BLaER1 treated with 17β-estradiol and CSF1 and Interleukin-3, amounts not matched to agents 10 nM and 100 nM (cell line): ENCODE results near the gene TMEM30A.
A peak's percentile ranks its signal among the peaks of the same experiment; 100 is the strongest.

ENCODE experiments used
- H3K27ac ChIP-seq, 11 experiments: shearing (Covaris generic); formaldehyde crosslinking; 2 replicates each; pipeline ENCODE4 v1.8.1; 2022
- H3K27me3 ChIP-seq, 11 experiments: shearing (Covaris generic); formaldehyde crosslinking; 2 replicates each; pipeline ENCODE4 v1.8.1; 2022
- H3K36me3 ChIP-seq, 11 experiments: shearing (Covaris generic); formaldehyde crosslinking; 2 replicates each; pipeline ENCODE4 v1.8.1; 2022
- H3K4me1 ChIP-seq, 10 experiments: shearing (Covaris generic); formaldehyde crosslinking; 2 replicates each; pipeline ENCODE4 v1.8.1; 2022
- H3K4me2 ChIP-seq, 11 experiments: shearing (Covaris generic); formaldehyde crosslinking; 2 replicates each; pipeline ENCODE4 v1.8.1; 2022
- H3K4me3 ChIP-seq, 10 experiments: shearing (Covaris generic); formaldehyde crosslinking; 2 replicates each; pipeline ENCODE4 v1.8.1; 2022
- H3K9ac ChIP-seq, 11 experiments: shearing (Covaris generic); formaldehyde crosslinking; 2 replicates each; pipeline ENCODE4 v1.8.1; 2022
- H3K9me3 ChIP-seq, 11 experiments: shearing (Covaris generic); formaldehyde crosslinking; replicated peaks in 1 of 11; 2 replicates each; pipeline ENCODE4 v1.8.1; 2022
- H4K20me1 ChIP-seq, 11 experiments: shearing (Covaris generic); formaldehyde crosslinking; 2 replicates each; pipeline ENCODE4 v1.8.1; 2022
- Cebpa-rat ChIP-seq, 11 experiments: shearing (Covaris generic); IDR thresholded peaks; 2 replicates each; pipeline ENCODE4 v1.8.1; 2022

TMEM30A gene

DNA sequence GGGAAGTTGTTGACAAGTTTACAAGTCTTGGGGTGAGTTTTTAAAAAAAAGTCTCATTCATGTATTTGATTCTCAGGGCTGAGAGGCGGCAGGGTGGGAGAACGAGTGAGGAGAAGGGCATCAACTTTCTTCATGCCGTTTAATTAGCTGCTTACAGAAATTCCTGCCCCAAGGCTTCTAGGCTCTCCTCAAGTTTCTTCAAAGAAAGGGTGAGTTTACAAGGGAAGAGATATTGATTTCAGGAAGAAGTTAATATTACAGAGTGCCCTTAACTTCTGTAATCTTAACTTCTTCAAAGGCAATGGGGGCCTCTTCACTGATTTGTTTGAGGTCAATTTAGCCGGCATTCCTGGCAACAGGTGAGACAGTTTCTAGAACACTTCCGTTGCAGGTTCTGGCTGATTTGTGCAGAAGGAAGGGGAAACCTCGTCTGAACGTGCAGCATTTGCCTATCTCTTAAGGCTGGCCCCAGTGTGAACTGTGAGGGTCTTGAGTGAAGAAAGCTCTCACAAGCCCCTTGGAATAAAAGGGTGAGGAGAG is 75.3 kb downstream of the TMEM30A start:
- H3K9ac ChIP-seq = peak overlapping the region in 2 of 11 experiments; percentile 61; a peak in 2 of 22 replicates
- H3K27ac ChIP-seq = no peak overlapping the region
- peaks cover 33 to 37% (median 36%) of the 10 kb centered on the region in 11 experiments for H3K9me3 ChIP-seq
- no peak for TF ChIP-seq Cebpa-rat (IDR thresholded peaks at IDR 0.05)
- H3K4me1 ChIP-seq = peaks cover 11 to 23% (median 18%) of the 10 kb centered on the region in 10 experiments
- H4K20me1 ChIP-seq = 0 out of 22 replicates have a peak, but pooled peaks cover 0 to 4% (median 0%) of the 10 kb centered on the region in 11 experiments
- H3K4me3 ChIP-seq = peak overlapping the region in 1 of 10 experiments; percentile 58; a peak in 2 of 20 replicates
- no peaks in the 10 kb centered on the region for H3K36me3 ChIP-seq
- H3K27me3 ChIP-seq = peaks cover 45 to 46% (median 46%) of the 10 kb centered on the region in 11 experiments
- peak overlapping the region in 9 of 11 experiments; percentile 79 to 91 (median 88); a peak in 10 of 22 replicates for H3K4me2 ChIP-seq

DNA sequence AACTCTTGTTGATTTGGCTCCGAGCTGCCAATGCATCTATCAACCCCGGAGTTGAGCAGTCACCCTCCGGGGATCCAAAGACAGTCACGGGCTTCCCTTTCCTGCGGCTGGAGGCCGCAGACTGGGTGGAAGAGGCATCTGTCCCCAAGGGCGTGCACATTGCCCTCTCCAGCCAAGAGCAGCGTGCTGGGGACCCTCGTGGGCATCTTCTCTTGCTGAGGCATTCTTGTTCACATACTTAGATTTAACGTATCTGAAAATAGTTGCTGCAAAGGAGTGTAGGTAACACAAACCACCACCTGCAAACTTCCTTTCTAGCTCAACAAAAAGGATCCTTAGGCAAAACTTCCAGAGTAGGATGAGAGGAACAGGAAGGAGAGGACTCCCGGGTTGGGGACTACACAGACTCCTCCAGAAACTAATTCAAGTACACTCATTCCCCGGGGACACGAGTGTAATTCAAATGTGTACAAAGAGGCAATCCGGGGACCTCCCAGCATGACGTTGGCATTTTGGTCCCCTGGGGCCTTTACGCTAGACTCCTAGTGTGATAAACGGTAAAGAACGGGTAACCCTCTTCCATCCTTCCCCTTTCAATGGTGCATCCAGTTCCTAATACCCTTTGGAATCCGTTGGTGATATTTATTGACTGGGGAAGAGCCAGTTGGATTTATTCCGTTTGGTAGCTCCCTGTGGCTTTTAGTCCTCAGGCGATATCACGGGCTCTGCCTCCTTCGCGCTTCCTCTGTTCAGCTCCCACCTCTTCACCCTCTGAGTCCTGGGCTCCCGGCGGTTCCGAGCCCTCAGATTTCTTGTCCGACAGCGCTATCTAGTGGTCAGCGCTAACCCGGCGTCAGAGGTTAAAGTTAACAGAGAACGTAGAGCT is 76.1 kb downstream of the TMEM30A start:
- TF ChIP-seq Cebpa-rat (IDR thresholded peaks at IDR 0.05) = no peak
- H3K27ac ChIP-seq = no peak overlapping the region
- peaks cover 11 to 23% (median 18%) of the 10 kb centered on the region in 10 experiments for H3K4me1 ChIP-seq
- peaks cover 52 to 53% (median 53%) of the 10 kb centered on the region in 11 experiments for H3K27me3 ChIP-seq
- H4K20me1 ChIP-seq = 0 out of 22 replicates have a peak, but pooled peaks cover 0 to 4% (median 0%) of the 10 kb centered on the region in 11 experiments
- H3K9ac ChIP-seq = peak overlapping the region in 8 of 11 experiments; percentile 22 to 61 (median 39); a peak in 9 of 22 replicates
- peaks cover 35 to 42% (median 38%) of the 10 kb centered on the region in 11 experiments for H3K9me3 ChIP-seq
- no peaks in the 10 kb centered on the region for H3K36me3 ChIP-seq
- H3K4me3 ChIP-seq = peak overlapping the region; percentile 40 to 63 (median 52)
- peak overlapping the region; percentile 79 to 91 (median 88) for H3K4me2 ChIP-seq

DNA sequence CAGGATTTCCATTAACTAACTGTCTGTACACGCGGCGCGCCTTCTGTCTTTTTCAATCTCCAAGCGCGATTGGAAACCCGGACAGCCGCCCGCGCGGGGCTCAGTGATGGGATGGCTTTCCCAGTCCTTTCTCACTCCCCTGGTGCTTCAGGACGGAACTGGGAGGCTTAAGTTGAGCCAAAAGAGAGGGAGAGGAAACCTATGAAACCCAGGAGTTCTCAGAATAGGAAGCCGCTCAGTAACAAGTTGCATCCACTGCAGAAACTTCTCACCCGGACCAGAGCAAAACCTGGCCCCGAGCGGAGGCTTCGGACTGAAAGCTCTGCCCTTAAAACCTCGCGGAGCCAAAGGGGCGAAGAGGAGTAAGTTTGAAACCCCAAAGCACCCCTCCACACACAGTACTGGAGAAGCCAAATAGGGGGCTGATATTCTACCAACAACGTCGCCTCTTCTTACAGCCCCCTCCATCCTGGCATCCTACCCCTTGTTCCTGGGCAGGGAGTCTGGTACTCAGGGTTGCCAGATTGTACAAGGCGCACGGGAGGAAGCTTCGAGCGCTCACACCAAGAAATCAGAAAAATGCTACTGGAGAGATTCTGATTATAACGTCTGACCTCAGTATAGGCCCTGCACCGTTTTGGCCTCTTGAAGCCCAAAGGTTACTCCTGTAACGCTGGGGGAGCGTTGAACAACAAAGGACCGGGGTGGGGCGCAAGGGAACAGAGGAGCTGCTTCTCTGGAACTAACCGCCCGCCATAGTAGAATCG is 77.8 kb downstream of the TMEM30A start:
- Histone ChIP-seq H3K4me2 (no peak overlapping the region), H3K4me3 (peak overlapping the region in 5 of 10 experiments; percentile 0 to 40 (median 18); a peak in 1 of 20 replicates), H3K36me3 (no peaks in the 10 kb centered on the region), H3K4me1 (peaks cover 0 to 13% (median 11%) of the 10 kb centered on the region in 10 experiments; a peak in 18 of 20 replicates), H3K27ac (no peak overlapping the region), H3K9ac (no peak overlapping the region), H4K20me1 (0 out of 22 replicates have a peak, but pooled peaks cover 0 to 4% (median 0%) of the 10 kb centered on the region in 11 experiments), H3K27me3 (peaks cover 69 to 71% (median 71%) of the 10 kb centered on the region in 11 experiments), H3K9me3 (peaks cover 43 to 52% (median 50%) of the 10 kb centered on the region in 11 experiments)
- TF ChIP-seq Cebpa-rat (IDR thresholded peaks at IDR 0.05) = no peak

DNA sequence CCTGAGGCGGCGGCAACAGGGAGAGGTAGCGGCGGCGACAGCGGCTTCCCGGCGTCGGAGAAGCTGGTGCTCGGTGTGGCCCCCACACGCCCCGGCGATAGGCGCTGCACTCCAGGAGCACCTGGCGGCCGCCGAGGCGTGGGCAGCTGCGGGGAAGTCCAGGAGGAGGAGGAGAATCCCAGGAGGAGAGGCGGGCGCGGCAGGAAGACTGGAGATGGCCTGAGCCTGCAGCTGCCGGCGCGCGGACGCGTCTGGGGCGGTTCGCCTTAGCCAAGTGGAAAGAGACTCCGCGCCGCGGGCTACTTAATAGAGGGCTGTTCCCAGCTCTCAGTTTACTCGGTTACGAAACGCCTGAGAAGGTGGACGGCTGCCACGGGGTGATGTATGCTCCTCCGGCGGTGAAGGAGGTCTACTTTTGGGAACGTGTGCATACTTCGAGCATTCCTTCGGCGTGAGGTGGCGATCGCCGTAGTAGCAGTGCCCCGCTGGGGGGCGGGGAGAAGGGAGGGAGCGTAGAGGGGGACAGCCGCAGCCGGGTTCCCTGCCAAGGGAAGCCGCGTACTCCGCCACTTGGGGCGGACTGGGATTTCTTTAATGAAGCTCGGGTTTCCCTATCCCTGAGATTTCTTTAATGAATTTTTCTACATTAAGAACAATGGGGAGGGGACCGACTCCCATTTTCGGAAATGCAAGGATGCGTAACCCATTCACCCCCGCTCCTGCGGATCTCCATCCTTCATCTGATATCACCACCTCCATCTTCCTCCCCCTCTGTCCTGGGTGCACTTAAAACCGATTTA is 78.6 kb downstream of the TMEM30A start, which contains the start of gene COL12A1:
Gene COL12A1 (minus strand): TSS at position 278 of the 800 bp plus-strand sequence. CDS start 3,261 bp downstream, outside the sequence.
- TF ChIP-seq Cebpa-rat (IDR thresholded peaks at IDR 0.05) = no peak
- Histone ChIP-seq H3K9me3 (peaks cover 45 to 54% (median 51%) of the 10 kb centered on the region in 11 experiments), H3K4me2 (no peak within 1 kb of the TSS), H4K20me1 (0 out of 22 replicates have a peak, but pooled peaks cover 0 to 4% (median 0%) of the 10 kb centered on the region in 11 experiments), H3K4me3 (peak within 1 kb of the TSS in 6 of 10 experiments; percentile 6 to 32 (median 22); a peak in 5 of 20 replicates), H3K9ac (no peak within 1 kb of the TSS), H3K4me1 (peaks cover 0 to 13% (median 11%) of the 10 kb centered on the region in 10 experiments; a peak in 17 of 20 replicates), H3K36me3 (no peaks in the 10 kb centered on the region), H3K27ac (no peak within 1 kb of the TSS), H3K27me3 (peaks cover 70 to 77% (median 76%) of the 10 kb centered on the region in 11 experiments)

DNA sequence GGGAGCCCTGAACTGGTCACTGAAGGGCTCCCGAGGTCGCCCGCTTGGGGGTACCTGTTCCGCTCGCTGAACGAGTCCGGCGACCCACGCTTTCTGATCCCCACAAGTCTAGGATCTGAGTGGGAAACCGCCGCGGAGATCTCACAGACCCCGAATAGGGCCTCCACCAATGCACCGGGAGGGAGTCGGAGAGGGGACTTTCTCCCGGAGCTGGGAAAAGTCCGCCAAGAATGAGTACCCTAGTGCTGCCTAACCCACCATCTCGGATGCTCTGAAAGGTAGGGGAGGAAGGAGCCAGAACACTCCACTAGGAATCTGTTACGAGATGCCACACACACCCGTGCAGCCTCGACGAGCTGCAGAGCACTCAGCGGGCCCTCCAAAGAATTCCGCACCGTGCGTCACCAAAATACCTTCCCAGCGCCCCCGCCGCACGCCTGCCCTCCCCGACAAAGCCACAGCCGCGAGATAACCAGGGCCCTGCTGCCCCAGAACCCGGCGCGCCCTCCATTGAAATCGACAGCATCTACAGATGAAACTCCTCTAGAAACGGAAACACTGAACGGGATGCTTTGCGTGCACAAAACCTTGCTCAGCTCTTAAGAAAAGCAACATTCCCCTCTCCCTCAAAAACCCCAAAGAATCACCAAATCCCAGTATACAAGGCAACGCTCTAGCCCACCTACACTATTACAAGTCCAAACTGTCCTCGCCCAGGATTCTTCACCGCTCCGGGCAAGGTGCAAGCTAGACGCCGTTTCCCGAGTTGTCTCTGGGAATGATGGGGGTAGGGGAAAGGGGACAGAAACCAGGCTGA is 79.4 kb downstream of the TMEM30A start:
- Histone ChIP-seq H3K9ac (no peak overlapping the region), H3K4me2 (no peak overlapping the region), H3K36me3 (no peaks in the 10 kb centered on the region), H3K27ac (no peak overlapping the region), H3K4me3 (peak overlapping the region in 4 of 10 experiments; percentile 6 to 32 (median 26); a peak in 4 of 20 replicates), H3K9me3 (peaks cover 45 to 54% (median 51%) of the 10 kb centered on the region in 11 experiments), H4K20me1 (0 out of 22 replicates have a peak, but pooled peaks cover 0 to 4% (median 0%) of the 10 kb centered on the region in 11 experiments), H3K4me1 (peaks cover 0 to 13% (median 11%) of the 10 kb centered on the region in 10 experiments; a peak in 17 of 20 replicates), H3K27me3 (peaks cover 70 to 77% (median 76%) of the 10 kb centered on the region in 11 experiments)
- TF ChIP-seq Cebpa-rat (IDR thresholded peaks at IDR 0.05) = no peak

DNA sequence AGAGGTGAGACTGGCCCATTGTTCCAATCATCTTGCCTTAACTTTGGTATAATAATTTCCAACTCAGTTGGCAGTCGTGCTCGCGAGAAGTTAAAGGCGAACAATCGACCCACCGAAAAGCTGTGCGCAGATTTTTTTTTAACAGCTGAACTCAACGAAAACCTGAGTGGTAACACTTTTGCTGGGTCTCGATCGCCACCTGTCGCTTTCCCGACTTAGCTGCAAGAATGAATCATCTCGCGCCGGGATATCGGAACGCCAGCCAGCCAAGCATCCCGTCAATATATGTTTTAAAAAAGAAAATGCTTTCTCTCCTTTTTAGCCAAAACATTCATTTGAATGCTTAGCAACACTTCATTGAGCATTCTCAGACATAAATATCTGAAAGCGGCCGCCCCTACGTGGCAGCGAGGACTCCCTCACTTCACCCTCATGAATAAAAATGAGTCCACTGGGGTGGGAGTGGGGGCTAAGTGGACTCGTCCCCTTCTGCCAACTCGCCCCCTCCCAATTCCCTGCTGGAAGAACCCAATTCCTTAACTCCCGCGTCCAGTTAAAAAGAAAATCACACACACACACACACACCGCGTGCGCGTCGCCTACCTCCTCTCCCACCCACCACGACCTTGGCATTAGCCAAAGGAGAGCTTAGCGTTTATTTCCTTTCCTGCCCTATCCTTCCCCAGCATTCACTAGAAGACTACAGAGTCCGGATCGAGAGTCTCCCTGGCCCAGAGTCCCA is 80.2 kb downstream of the TMEM30A start:
- 0 out of 22 replicates have a peak, but pooled peaks cover 0 to 4% (median 0%) of the 10 kb centered on the region in 11 experiments for H4K20me1 ChIP-seq
- H3K9ac ChIP-seq = no peak overlapping the region
- no peaks in the 10 kb centered on the region for H3K36me3 ChIP-seq
- H3K27ac ChIP-seq = no peak overlapping the region
- H3K4me3 ChIP-seq = no peak overlapping the region; a peak in 1 of 20 replicates
- no peak overlapping the region for H3K4me2 ChIP-seq
- H3K4me1 ChIP-seq = peaks cover 0 to 13% (median 11%) of the 10 kb centered on the region in 10 experiments; a peak in 17 of 20 replicates
- H3K9me3 ChIP-seq = peaks cover 45 to 54% (median 51%) of the 10 kb centered on the region in 11 experiments
- TF ChIP-seq Cebpa-rat (IDR thresholded peaks at IDR 0.05) = no peak
- peaks cover 70 to 77% (median 76%) of the 10 kb centered on the region in 11 experiments for H3K27me3 ChIP-seq
